ENCODE data around the gene ELMO1.

Gene ELMO1

GRCh38 chr7:37013771-37014170 lies 434.9 kb downstream of the ELMO1 start:
- no peaks in the 10 kb centered on the region for H3K27me3 Mint-ChIP-seq
- H3K36me3 Mint-ChIP-seq (ENCODE audit: low read depth), result peaks cover 58% of the 10 kb centered on the region
- H3K9me3 Mint-ChIP-seq, result no peaks in the 10 kb centered on the region
- no peak overlapping the region for H3K27ac Mint-ChIP-seq
- H3K4me3 Mint-ChIP-seq, result no peak overlapping the region
- peaks cover 9% of the 10 kb centered on the region for H3K4me1 Mint-ChIP-seq (ENCODE audit: low read depth)

GRCh38 chr7:37011151-37011890 lies 437.3 kb downstream of the ELMO1 start:
- no peaks in the 10 kb centered on the region for H3K27me3 Mint-ChIP-seq
- H3K9me3 Mint-ChIP-seq, result no peaks in the 10 kb centered on the region
- peaks cover 50% of the 10 kb centered on the region for H3K36me3 Mint-ChIP-seq (ENCODE audit: low read depth)
- H3K4me1 Mint-ChIP-seq (ENCODE audit: low read depth), result peaks cover under 1% of the 10 kb centered on the region
- no peak overlapping the region for H3K27ac Mint-ChIP-seq
- no peak overlapping the region for H3K4me3 Mint-ChIP-seq

GRCh38 chr7:37009125-37009675 lies 439.5 kb downstream of the ELMO1 start:
- Mint-ChIP-seq H3K36me3 (ENCODE audit: low read depth) (peaks cover 48% of the 10 kb centered on the region), H3K27me3 (no peaks in the 10 kb centered on the region), H3K27ac (no peak overlapping the region), H3K4me3 (no peak overlapping the region), H3K4me1 (ENCODE audit: low read depth) (no peaks in the 10 kb centered on the region), H3K9me3 (no peaks in the 10 kb centered on the region)

GRCh38 chr7:37007691-37008090 lies 441.0 kb downstream of the ELMO1 start:
- no peak overlapping the region for H3K27ac Mint-ChIP-seq
- no peaks in the 10 kb centered on the region for H3K4me1 Mint-ChIP-seq (ENCODE audit: low read depth)
- H3K36me3 Mint-ChIP-seq (ENCODE audit: low read depth), result peaks cover 51% of the 10 kb centered on the region
- H3K27me3 Mint-ChIP-seq, result no peaks in the 10 kb centered on the region
- H3K4me3 Mint-ChIP-seq, result no peak overlapping the region
- H3K9me3 Mint-ChIP-seq, result no peaks in the 10 kb centered on the region

- Mint-ChIP-seq H3K4me3 (no peak overlapping the region), H3K4me1 (ENCODE audit: low read depth) (no peaks in the 10 kb centered on the region), H3K9me3 (no peaks in the 10 kb centered on the region), H3K27ac (no peak overlapping the region), H3K27me3 (no peaks in the 10 kb centered on the region), H3K36me3 (ENCODE audit: low read depth) (peaks cover 51% of the 10 kb centered on the region)
These were observed 441.4 kb downstream of the ELMO1 start for GRCh38 chr7:37007268-37007667.

- H3K4me1 Mint-ChIP-seq (ENCODE audit: low read depth), result no peaks in the 10 kb centered on the region
- H3K9me3 Mint-ChIP-seq, result no peaks in the 10 kb centered on the region
- no peaks in the 10 kb centered on the region for H3K27me3 Mint-ChIP-seq
- no peak overlapping the region for H3K27ac Mint-ChIP-seq
- H3K4me3 Mint-ChIP-seq, result no peak overlapping the region
- peaks cover 51% of the 10 kb centered on the region for H3K36me3 Mint-ChIP-seq (ENCODE audit: low read depth)
These were observed 441.9 kb downstream of the ELMO1 start for GRCh38 chr7:37006764-37007163.

GRCh38 chr7:37000511-37000910 lies 448.2 kb downstream of the ELMO1 start:
- H3K27me3 Mint-ChIP-seq, result no peaks in the 10 kb centered on the region
- no peaks in the 10 kb centered on the region for H3K4me1 Mint-ChIP-seq (ENCODE audit: low read depth)
- H3K9me3 Mint-ChIP-seq, result no peaks in the 10 kb centered on the region
- H3K36me3 Mint-ChIP-seq (ENCODE audit: low read depth), result peaks cover 34% of the 10 kb centered on the region
- no peak overlapping the region for H3K4me3 Mint-ChIP-seq
- H3K27ac Mint-ChIP-seq, result no peak overlapping the region

GRCh38 chr7:36999626-37000485 lies 448.8 kb downstream of the ELMO1 start:
- Mint-ChIP-seq H3K36me3 (ENCODE audit: low read depth) (peaks cover 34% of the 10 kb centered on the region), H3K9me3 (no peaks in the 10 kb centered on the region), H3K4me1 (ENCODE audit: low read depth) (no peaks in the 10 kb centered on the region), H3K27ac (no peak overlapping the region), H3K27me3 (no peaks in the 10 kb centered on the region), H3K4me3 (no peak overlapping the region)

GRCh38 chr7:36995776-36996175 lies 452.9 kb downstream of the ELMO1 start:
- Mint-ChIP-seq H3K27ac (no peak overlapping the region), H3K36me3 (ENCODE audit: low read depth) (peaks cover 4% of the 10 kb centered on the region), H3K4me3 (no peak overlapping the region), H3K9me3 (no peaks in the 10 kb centered on the region), H3K4me1 (ENCODE audit: low read depth) (no peaks in the 10 kb centered on the region), H3K27me3 (no peaks in the 10 kb centered on the region)

- Mint-ChIP-seq H3K4me3 (no peak overlapping the region), H3K36me3 (ENCODE audit: low read depth) (peaks cover 4% of the 10 kb centered on the region), H3K27ac (no peak overlapping the region), H3K4me1 (ENCODE audit: low read depth) (no peaks in the 10 kb centered on the region), H3K9me3 (no peaks in the 10 kb centered on the region), H3K27me3 (no peaks in the 10 kb centered on the region)
These were observed 454.1 kb downstream of the ELMO1 start for GRCh38 chr7:36994456-36995112.

GRCh38 chr7:36986948-36987724 lies 461.5 kb downstream of the ELMO1 start:
- peaks cover 4% of the 10 kb centered on the region for H3K9me3 Mint-ChIP-seq
- H3K4me1 Mint-ChIP-seq (ENCODE audit: low read depth), result peaks cover 32% of the 10 kb centered on the region
- H3K4me3 Mint-ChIP-seq, result no peak overlapping the region
- no peak overlapping the region for H3K27ac Mint-ChIP-seq
- peaks cover 5% of the 10 kb centered on the region for H3K36me3 Mint-ChIP-seq (ENCODE audit: low read depth)
- no peaks in the 10 kb centered on the region for H3K27me3 Mint-ChIP-seq

GRCh38 chr7:36986511-36986933 lies 462.1 kb downstream of the ELMO1 start:
- Mint-ChIP-seq H3K4me3 (no peak overlapping the region), H3K36me3 (ENCODE audit: low read depth) (peaks cover 5% of the 10 kb centered on the region), H3K9me3 (peaks cover 4% of the 10 kb centered on the region), H3K4me1 (ENCODE audit: low read depth) (peaks cover 32% of the 10 kb centered on the region), H3K27me3 (no peaks in the 10 kb centered on the region), H3K27ac (no peak overlapping the region)

GRCh38 chr7:36985866-36986400 lies 462.7 kb downstream of the ELMO1 start:
- H3K36me3 Mint-ChIP-seq (ENCODE audit: low read depth), result peaks cover 5% of the 10 kb centered on the region
- peaks cover 4% of the 10 kb centered on the region for H3K9me3 Mint-ChIP-seq
- no peak overlapping the region for H3K27ac Mint-ChIP-seq
- no peak overlapping the region for H3K4me3 Mint-ChIP-seq
- H3K4me1 Mint-ChIP-seq (ENCODE audit: low read depth), result peaks cover 32% of the 10 kb centered on the region
- no peaks in the 10 kb centered on the region for H3K27me3 Mint-ChIP-seq

- peaks cover 32% of the 10 kb centered on the region for H3K4me1 Mint-ChIP-seq (ENCODE audit: low read depth)
- no peaks in the 10 kb centered on the region for H3K27me3 Mint-ChIP-seq
- H3K4me3 Mint-ChIP-seq, result no peak overlapping the region
- H3K9me3 Mint-ChIP-seq, result peaks cover 4% of the 10 kb centered on the region
- H3K36me3 Mint-ChIP-seq (ENCODE audit: low read depth), result peaks cover 6% of the 10 kb centered on the region
- no peak overlapping the region for H3K27ac Mint-ChIP-seq
These were observed 463.3 kb downstream of the ELMO1 start for GRCh38 chr7:36985316-36985715.

Data from stimulated activated naive CD8-positive, alpha-beta T cell treated with anti-CD3 and anti-CD28 coated beads, Interleukin-15, Interleukin-2, amounts not matched to agents 100 ng/mL and 50 ng/mL, for 24 hours (primary cell).